A673 (cell line): Measurements from ENCODE around the gene REG3A. TPM values are rescaled to one million over a fixed set of nuclear protein-coding genes. Genes with fewer than 3 reads are reported as not detected.

ENCODE experiments used
- BruUV-seq: library from RNA; stranded (reverse); fragments of 400-500 nt; replicated peaks from 2 replicates; lab custom pipeline; 2021; lab: Mats Ljungman, UMichigan
- CTCF ChIA-PET: fragments of 300-600 bp; sonication (Branson Sonifier 250); formaldehyde crosslinking; loops from one replicate; lab custom pipeline; 2022; ENCODE audit warnings: antibody characterized with exemption; lab: Charles Lee
- POLR2A ChIA-PET: fragments of 300-600 bp; sonication (Branson Sonifier 250); formaldehyde crosslinking; loops from one replicate; lab custom pipeline; 2022; ENCODE audit warnings: antibody characterized with exemption; ENCODE audit not compliant: low non-redundant PET; lab: Charles Lee
- DNase-seq: peaks from one replicate; pipeline ENCODE4 v3.0.0-alpha.2; 2015; ENCODE audit warnings: low spot score
- H3K27ac ChIP-seq: fragments of 200-600 bp; sonication (generic); 2 replicates; pipeline ENCODE4 v1.5.1; 2016; ENCODE audit warnings: mixed run types, low read depth, mild to moderate bottlenecking, mixed read lengths, antibody characterized with exemption, low read length; ENCODE audit not compliant: poor library complexity, severe bottlenecking
- H3K27me3 ChIP-seq: fragments of 200-600 bp; sonication (generic); replicated peaks from 2 replicates; pipeline ENCODE4 v1.6.1; 2017; ENCODE audit warnings: mixed run types, low read depth, mild to moderate bottlenecking, mixed read lengths, antibody characterized with exemption, low read length; ENCODE audit not compliant: insufficient read depth, poor library complexity
- H3K36me3 ChIP-seq: fragments of 200-600 bp; sonication (generic); 2 replicates; pipeline ENCODE4 v1.6.1; 2016; ENCODE audit warnings: mixed run types, mild to moderate bottlenecking, mixed read lengths, antibody characterized with exemption, low read length; ENCODE audit not compliant: insufficient read depth, poor library complexity, severe bottlenecking
- H3K4me1 ChIP-seq: fragments of 200-600 bp; sonication (generic); 2 replicates; pipeline ENCODE4 v1.6.1; 2017; ENCODE audit warnings: mixed run types, mild to moderate bottlenecking, mixed read lengths, antibody characterized with exemption, low read length; ENCODE audit not compliant: insufficient read depth, poor library complexity, severe bottlenecking
- H3K4me3 ChIP-seq: fragments of 200-600 bp; sonication (generic); 2 replicates; pipeline ENCODE4 v1.5.1; 2016; ENCODE audit warnings: low read depth, mixed run types, mild to moderate bottlenecking, mixed read lengths, low read length; ENCODE audit not compliant: poor library complexity, severe bottlenecking
- H3K9me3 ChIP-seq: fragments of 200-600 bp; sonication (generic); 2 replicates; pipeline ENCODE4 v1.6.1; 2016; ENCODE audit warnings: mixed run types, low read depth, mild to moderate bottlenecking, mixed read lengths, antibody characterized with exemption, low read length; ENCODE audit not compliant: poor library complexity, severe bottlenecking
- CTCF ChIP-seq: fragments of 300-800, 200-600 bp; sonication (generic); conservative IDR thresholded peaks from 2 replicates; pipeline ENCODE4 v1.5.1; 2017; ENCODE audit warnings: low read depth, mild to moderate bottlenecking, antibody characterized with exemption, low read length, moderate library complexity, mixed read lengths
- EZH2 ChIP-seq: fragments of 200-600 bp; sonication (generic); IDR thresholded peaks from 2 replicates; pipeline ENCODE4 v1.6.1; 2017; ENCODE audit warnings: borderline replicate concordance, low read depth, mild to moderate bottlenecking, mixed read lengths, antibody characterized with exemption, low read length; ENCODE audit not compliant: poor library complexity, severe bottlenecking
- intact Hi-C: fragments of 100-400 bp; cut with micrococcal nuclease; formaldehyde crosslinking; loops from one replicate; pipeline ENCODE4 v1.10.0; 2022; ENCODE audit not compliant: unreplicated experiment
- total RNA-seq: library from RNA; stranded (reverse); gene quantifications from 2 replicates; pipeline ENCODE4 v1.2.3, GENCODE V29; 2021

The REG3A gene
- total RNA-seq, 1 experiment from 2014 or later, result not detected

- no peaks in the 10 kb centered on the region for H3K36me3 ChIP-seq
- CTCF ChIA-PET, result no interaction called here
- POLR2A ChIA-PET, result no interaction called here
- BruUV-seq, result no TSS peak
- TF ChIP-seq CTCF (no peak), EZH2 (no peak)
- no peaks in the 10 kb centered on the region for H3K4me1 ChIP-seq
- peaks cover 3% of the 10 kb centered on the region for H3K27me3 ChIP-seq
- intact Hi-C loops, result no loop called here
- no peak overlapping the region for H3K27ac ChIP-seq
- no peak for DNase-seq
- H3K9me3 ChIP-seq, result no peaks in the 10 kb centered on the region
- H3K4me3 ChIP-seq, result no peak overlapping the region
Observed at GRCh38 chr2:79159030-79159429, 523 bp downstream of the REG3A start.

- BruUV-seq, result no TSS peak
- POLR2A ChIA-PET, result no interaction called here
- Histone ChIP-seq H3K4me1 (no peaks in the 10 kb centered on the region), H3K4me3 (no peak overlapping the region), H3K36me3 (no peaks in the 10 kb centered on the region), H3K27ac (no peak overlapping the region), H3K27me3 (peaks cover 3% of the 10 kb centered on the region), H3K9me3 (no peaks in the 10 kb centered on the region)
- DNase-seq, result no peak
- intact Hi-C loops, result no loop called here
- TF ChIP-seq EZH2 (no peak), CTCF (no peak)
- CTCF ChIA-PET, result no interaction called here
Observed at GRCh38 chr2:79155826-79156476, 3.6 kb downstream of the REG3A start.

GRCh38 chr2:79139423-79139822 lies 20.1 kb downstream of the REG3A start:
- H3K27ac ChIP-seq, result no peak overlapping the region
- no peak overlapping the region for H3K4me3 ChIP-seq
- H3K27me3 ChIP-seq, result peaks cover 5% of the 10 kb centered on the region
- H3K9me3 ChIP-seq, result no peaks in the 10 kb centered on the region
- ChIA-PET POLR2A (no interaction called here), CTCF (no interaction called here)
- DNase-seq, result no peak
- no TSS peak for BruUV-seq
- TF ChIP-seq EZH2 (no peak), CTCF (no peak)
- intact Hi-C loops, result no loop called here
- no peaks in the 10 kb centered on the region for H3K4me1 ChIP-seq
- H3K36me3 ChIP-seq, result no peaks in the 10 kb centered on the region
